Subcutaneous abdominal adipose tissue (tissue), 5 donors: ENCODE data around the gene DNAJC5.
"Not testable (repeated sequence)": the region's sequence is repeated elsewhere in the genome, so short reads cannot be mapped to it uniquely, and the experiment has no call there.

Experiments
- H3K27ac ChIP-seq: one replicate; pipeline ENCODE4 v1.7.0; 2013; ENCODE audit warnings: low read depth, mild to moderate bottlenecking, inconsistent platforms, low read length, moderate library complexity
- H3K27me3 ChIP-seq, 5 donors: one replicate each; pipeline ENCODE4 v1.7.0; 2013; ENCODE audit warnings: low read length in 5 of 5, inconsistent platforms in 1 of 5; ENCODE audit not compliant: control insufficient read depth in 5 of 5, insufficient read depth in 4 of 5
- H3K36me3 ChIP-seq, 5 donors: one replicate each; pipeline ENCODE4 v1.7.0; 2013; ENCODE audit warnings: low read length in 5 of 5; ENCODE audit not compliant: control insufficient read depth in 5 of 5, insufficient read depth in 5 of 5
- H3K4me1 ChIP-seq, 5 donors: one replicate each; pipeline ENCODE4 v1.7.0; 2013; ENCODE audit warnings: low read length in 5 of 5, mild to moderate bottlenecking in 3 of 5, moderate library complexity in 1 of 5; ENCODE audit not compliant: control insufficient read depth in 5 of 5, insufficient read depth in 5 of 5
- H3K4me3 ChIP-seq, 5 donors: one replicate each; pipeline ENCODE4 v1.7.0; 2013; ENCODE audit warnings: low read length in 5 of 5, low read depth in 1 of 5
- H3K9ac ChIP-seq, 5 donors: one replicate each; pipeline ENCODE4 v1.7.0; 2013; ENCODE audit warnings: low read length in 5 of 5, mild to moderate bottlenecking in 4 of 5, moderate library complexity in 3 of 5
- H3K9me3 ChIP-seq, 5 donors: one replicate each; pipeline ENCODE4 v1.7.0; 2013; ENCODE audit warnings: low read length in 5 of 5; ENCODE audit not compliant: control insufficient read depth in 5 of 5
- donor health status: healthy.
- donor health status: healthy.
- donor health status: healthy.
- donor health status: healthy.
- donor health status: healthy.

The DNAJC5 gene

DNA sequence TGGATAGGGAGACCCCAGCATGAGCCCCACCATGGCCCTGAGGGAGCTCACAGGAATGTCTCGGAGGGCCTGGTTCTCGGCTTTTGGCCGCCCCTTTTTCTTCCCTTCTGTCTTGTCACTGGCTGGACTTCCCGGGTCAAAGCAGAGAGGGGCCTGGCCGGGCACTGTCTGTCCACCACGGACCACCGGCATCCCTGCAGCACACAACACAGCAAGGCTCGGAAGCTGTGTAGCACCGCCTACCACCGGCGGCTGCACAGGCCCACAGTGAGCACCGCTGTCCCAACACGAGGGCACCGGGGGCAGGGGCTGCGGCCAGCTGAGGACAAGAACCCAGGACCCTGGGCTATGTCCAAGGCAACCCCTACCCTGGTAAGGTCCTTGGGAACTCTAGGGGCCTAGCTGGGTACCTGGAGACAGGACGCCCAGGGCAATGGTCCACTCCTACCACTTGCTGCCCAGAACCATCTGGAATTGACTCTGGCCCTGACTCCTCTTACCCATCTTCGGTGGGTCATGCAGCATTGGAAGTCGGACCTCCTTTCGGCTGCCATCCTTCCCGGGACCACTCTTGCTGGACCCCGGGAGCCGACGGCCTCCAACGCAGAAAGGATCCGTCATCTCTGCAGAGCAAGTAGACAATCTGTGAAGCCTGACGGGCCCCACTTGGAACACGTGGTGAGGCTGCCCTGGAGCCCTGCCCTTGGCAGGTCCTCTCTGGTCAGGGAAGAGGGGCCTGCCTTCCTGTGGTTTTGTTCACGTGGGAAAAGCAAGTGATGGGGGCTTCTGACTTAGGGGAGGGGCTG, 72.6 kb downstream of the DNAJC5 start:
- Histone ChIP-seq H3K27me3 (no peaks in the 10 kb centered on the region), H3K36me3 (peaks cover 0 to 40% (median 35%) of the 10 kb centered on the region in 5 donors), H3K9me3 (no peaks in the 10 kb centered on the region), H3K4me1 (peaks cover 3 to 27% (median 22%) of the 10 kb centered on the region in 5 donors), H3K9ac (no peak overlapping the region), H3K27ac (no peak overlapping the region), H3K4me3 (no peak overlapping the region)

DNA sequence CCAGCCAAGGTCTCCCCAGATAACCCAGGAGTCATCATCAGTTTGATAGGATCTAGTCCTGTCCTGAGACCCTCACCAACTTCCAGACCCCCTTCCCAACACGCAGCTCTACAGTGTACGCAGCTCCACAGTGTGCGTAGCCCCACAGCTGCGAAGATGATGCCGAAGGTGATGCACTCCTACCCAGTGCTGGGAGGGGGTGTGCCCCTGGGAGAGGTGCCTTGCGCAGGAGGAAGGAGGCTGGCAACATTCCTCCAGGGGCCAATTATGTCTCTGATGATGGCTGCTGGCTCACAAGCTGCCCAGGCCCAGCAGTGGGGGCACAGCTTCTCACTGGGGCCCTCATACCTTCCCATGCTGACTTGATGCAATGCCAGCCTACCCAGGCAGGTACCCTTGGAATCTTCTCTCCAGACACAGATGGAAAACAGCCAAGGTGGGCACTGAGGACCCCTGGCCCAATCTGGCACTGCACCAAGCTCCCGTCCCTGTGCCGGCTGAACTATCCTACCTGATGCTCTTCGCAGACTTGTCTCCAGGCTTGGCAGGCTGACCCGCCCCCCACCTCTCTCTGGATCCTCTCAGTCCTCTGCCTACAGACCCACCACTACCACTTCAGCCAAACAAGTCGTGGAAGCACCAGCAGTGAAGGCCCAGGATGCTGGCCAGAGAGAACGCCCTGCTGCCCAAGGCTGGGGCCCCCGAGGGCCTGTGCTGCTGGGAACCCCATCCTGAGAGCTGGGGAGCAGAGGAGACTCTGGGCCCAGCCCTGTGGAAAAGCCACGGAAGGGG, 73.4 kb downstream of the DNAJC5 start:
- H3K9ac ChIP-seq, result peak overlapping the region in 4 of 5 donors; percentile 77 to 89 (median 85)
- H3K4me3 ChIP-seq, result peak overlapping the region; percentile 59 to 73 (median 62)
- no peaks in the 10 kb centered on the region for H3K9me3 ChIP-seq
- H3K36me3 ChIP-seq, result peaks cover 0 to 32% (median 27%) of the 10 kb centered on the region in 5 donors
- peaks cover 3 to 35% (median 23%) of the 10 kb centered on the region in 5 donors for H3K4me1 ChIP-seq
- peak overlapping the region; percentile 41 for H3K27ac ChIP-seq
- H3K27me3 ChIP-seq, result no peaks in the 10 kb centered on the region

GRCh38 chr20:63968928-63969760, 74.2 kb downstream of the DNAJC5 start:
- peak overlapping the region; percentile 41 for H3K27ac ChIP-seq
- peaks cover 5 to 43% (median 32%) of the 10 kb centered on the region in 5 donors for H3K4me1 ChIP-seq
- peaks cover 0 to 24% (median 18%) of the 10 kb centered on the region in 5 donors for H3K36me3 ChIP-seq
- H3K9ac ChIP-seq, result peak overlapping the region in 4 of 5 donors; percentile 77 to 89 (median 85)
- H3K4me3 ChIP-seq, result peak overlapping the region; percentile 59 to 73 (median 62)
- no peaks in the 10 kb centered on the region for H3K9me3 ChIP-seq
- H3K27me3 ChIP-seq, result no peaks in the 10 kb centered on the region

DNA sequence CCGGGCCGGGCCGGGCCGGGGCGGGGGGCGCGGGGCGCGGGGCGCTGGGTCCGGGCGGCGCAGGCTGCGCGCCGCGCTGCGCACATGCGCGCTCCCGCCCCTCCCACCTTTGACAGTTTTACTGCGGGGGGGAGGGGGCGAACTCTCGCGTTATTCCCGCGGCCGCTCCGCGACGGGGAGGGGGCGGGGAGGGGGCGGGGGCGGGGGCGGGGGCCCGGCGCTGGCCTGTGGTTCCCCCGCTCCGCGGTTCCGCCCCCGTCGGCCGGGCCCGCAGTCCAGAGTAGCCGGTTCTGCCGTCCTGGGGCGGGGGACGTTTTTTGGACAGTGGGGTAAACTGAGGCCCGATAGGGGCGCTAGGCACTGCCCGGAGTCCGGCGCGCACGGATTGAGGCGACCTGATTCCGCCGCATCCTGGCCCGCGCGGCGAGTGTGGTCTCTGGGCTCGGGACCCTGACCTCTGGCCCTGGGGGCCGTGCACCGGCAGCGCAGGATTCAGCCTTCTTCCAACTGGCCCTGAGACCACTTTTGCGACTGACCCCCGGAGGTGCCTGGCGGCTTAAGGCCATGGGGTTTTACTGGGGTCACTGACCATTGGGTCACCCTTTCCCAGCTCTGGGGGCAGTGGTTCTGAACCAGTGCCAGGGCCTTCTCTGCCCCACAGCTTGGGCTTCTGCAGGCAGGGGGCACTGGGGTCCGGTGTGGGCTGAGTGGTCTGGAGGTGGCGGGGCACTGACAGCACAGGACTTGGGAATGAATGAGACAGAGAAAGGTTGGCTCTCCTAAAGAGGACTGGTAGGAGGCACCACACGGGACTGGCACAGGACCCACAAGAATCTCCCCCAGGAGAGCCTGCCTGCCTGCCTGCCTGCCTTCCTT, 75.2 kb downstream of the DNAJC5 start, which contains the start of gene ZNF512B:
ZNF512B (minus strand) TSS at position 93 of the 876 bp plus-strand sequence. CDS start 1,980 bp downstream, outside the sequence.
- Histone ChIP-seq H3K27me3 (no peaks in the 10 kb centered on the region), H3K9ac (peak within 1 kb of the TSS in 4 of 5 donors; percentile 77 to 89 (median 86)), H3K4me3 (peak within 1 kb of the TSS; percentile 59 to 73 (median 64)), H3K27ac (peak within 1 kb of the TSS; percentile 57), H3K36me3 (peaks cover 0 to 20% (median 14%) of the 10 kb centered on the region in 5 donors), H3K4me1 (peaks cover 5 to 44% (median 32%) of the 10 kb centered on the region in 5 donors), H3K9me3 (no peaks in the 10 kb centered on the region)

GRCh38 chr20:63970714-63971431, 75.9 kb downstream of the DNAJC5 start:
- Histone ChIP-seq H3K27me3 (no peaks in the 10 kb centered on the region), H3K27ac (peak overlapping the region; percentile 57), H3K4me3 (no peak overlapping the region), H3K9me3 (no peaks in the 10 kb centered on the region), H3K4me1 (peaks cover 5 to 44% (median 32%) of the 10 kb centered on the region in 5 donors), H3K9ac (no peak overlapping the region), H3K36me3 (peaks cover 0 to 19% (median 14%) of the 10 kb centered on the region in 5 donors)

GRCh38 chr20:63971960-63972311, 77.0 kb downstream of the DNAJC5 start:
- not testable (repeated sequence) for H3K27ac ChIP-seq, H3K36me3 ChIP-seq, H3K9ac ChIP-seq, H3K27me3 ChIP-seq, H3K9me3 ChIP-seq, H3K4me3 ChIP-seq
- H3K4me1 ChIP-seq, result peaks cover 5 to 44% (median 32%) of the 10 kb centered on the region in 5 donors

DNA sequence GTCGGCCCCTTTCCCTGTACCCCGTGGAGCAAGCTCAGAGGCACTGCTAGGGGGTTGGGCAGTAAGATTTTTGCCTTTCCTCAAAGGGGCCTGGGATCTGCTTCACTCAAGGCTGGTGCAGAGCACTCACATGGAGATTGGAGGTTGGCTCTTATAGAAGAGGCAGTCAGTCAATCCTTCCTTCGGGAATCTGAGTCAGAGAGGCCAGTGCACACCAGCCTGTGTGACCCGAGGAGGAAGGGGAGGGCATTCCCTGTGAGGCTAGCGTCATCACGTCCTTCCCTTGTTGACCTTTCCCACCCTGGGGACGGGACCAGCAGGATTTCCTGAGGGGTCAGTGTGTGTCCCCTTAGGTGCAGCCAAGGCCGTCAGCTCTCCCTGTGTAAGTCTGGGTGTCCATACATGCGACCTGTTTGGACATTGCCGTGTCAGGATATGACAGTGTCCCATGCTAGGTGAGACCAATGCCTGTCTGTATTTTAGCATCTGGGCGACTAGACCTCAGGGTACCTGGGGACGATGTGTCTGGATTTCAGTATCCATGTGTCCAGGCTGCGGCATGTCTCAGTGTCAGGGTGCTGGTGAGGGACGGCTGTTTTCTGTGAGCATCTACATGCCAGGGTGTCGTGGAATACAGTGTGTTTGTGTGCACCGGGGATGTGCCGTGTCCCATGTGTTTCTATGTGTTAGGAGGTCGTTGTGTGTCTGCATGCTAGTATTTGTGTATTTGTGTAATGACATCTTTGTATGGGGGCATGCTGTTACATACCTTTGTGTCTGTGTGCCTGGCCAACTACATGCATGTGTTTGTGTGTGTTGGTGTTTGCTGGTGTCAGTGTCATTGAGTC, 77.6 kb downstream of the DNAJC5 start:
- Histone ChIP-seq H3K4me1 (peaks cover 8 to 44% (median 32%) of the 10 kb centered on the region in 5 donors), H3K27me3 (peaks cover 0 to 3% (median 0%) of the 10 kb centered on the region in 5 donors), H3K4me3 (no peak overlapping the region), H3K9me3 (no peaks in the 10 kb centered on the region), H3K27ac (peak overlapping the region; percentile 32), H3K36me3 (peaks cover 0 to 3% (median 0%) of the 10 kb centered on the region in 5 donors), H3K9ac (no peak overlapping the region)

DNA sequence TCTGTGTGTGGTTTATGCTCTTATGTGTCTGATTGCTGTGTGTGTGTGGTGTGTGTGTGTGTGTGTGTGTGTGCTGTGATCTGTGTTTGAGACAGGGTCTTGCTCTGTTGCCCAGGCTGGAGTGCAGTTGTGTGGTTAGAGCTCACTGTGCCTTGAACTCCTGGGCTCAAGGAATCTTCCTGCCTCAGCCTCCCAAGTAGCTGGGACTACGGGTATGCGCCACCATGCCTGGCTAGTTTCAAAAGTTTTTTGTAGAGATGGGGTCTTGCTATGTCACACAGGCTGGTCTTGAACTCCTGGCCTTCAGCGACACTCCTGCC, 78.2 kb downstream of the DNAJC5 start:
- no peak overlapping the region for H3K9ac ChIP-seq
- peak overlapping the region in 2 of 5 donors; percentile 56 to 64 for H3K4me3 ChIP-seq
- peaks cover 8 to 43% (median 28%) of the 10 kb centered on the region in 5 donors for H3K4me1 ChIP-seq
- peak overlapping the region; percentile 50 for H3K27ac ChIP-seq
- H3K9me3 ChIP-seq, result no peaks in the 10 kb centered on the region
- peaks cover 0 to 3% (median 0%) of the 10 kb centered on the region in 5 donors for H3K27me3 ChIP-seq
- no peaks in the 10 kb centered on the region for H3K36me3 ChIP-seq
